K562 (cell line): ENCODE measurements around the gene POLR2H. TPM values are rescaled to one million over a fixed set of nuclear protein-coding genes. Genes with fewer than 3 reads are reported as not detected.

ENCODE experiments used
- ATAC-seq: fragments of 200-7000 bp; cut with Tn5 transposase; 3 replicates; pipeline ENCODE4 v1.9.1; 2020; ENCODE audit warnings: moderate library complexity
- BruUV-seq: library from RNA; stranded (reverse); fragments of 400-500 nt; replicated peaks from 2 replicates; lab custom pipeline; 2021; lab: Mats Ljungman, UMichigan
- CTCF ChIA-PET: fragments of 300-600 bp; formaldehyde crosslinking; extraction: SDS; loops from one replicate; lab custom pipeline; 2021; ENCODE audit warnings: low intra/inter-chr PET ratio; lab: Yijun Ruan, JAX
- POLR2A ChIA-PET: fragments of 300-600, 350-650 bp; sonication (Branson Sonifier 250); formaldehyde crosslinking; extraction: SDS; loops from one replicate; lab custom pipeline; 2021; ENCODE audit warnings: antibody characterized with exemption, inconsistent platforms; lab: Yijun Ruan, JAX
- DNase-seq, 4 experiments: peaks; one replicate each; pipeline versions ENCODE4 v3.0.0 to v3.0.0-alpha.2; 2011 to 2018; ENCODE audit warnings: low spot score in 3 of 4, mixed read lengths in 3 of 4; ENCODE audit errors: extremely low read depth in 1 of 4
- FAIRE-seq: peaks from 2 replicates; lab custom pipeline; 2011; peaks lifted over from hg19 to GRCh38; lab: Jason Lieb, UNC
- H2AFZ ChIP-seq: 2 replicates; pipeline ENCODE4 v1.6.0; 2011; ENCODE audit warnings: low read depth, low read length, control low read depth, inconsistent platforms
- H3K27ac ChIP-seq: fragments of 200-600 bp; 3 replicates; pipeline ENCODE4 v1.8.0; 2011; ENCODE audit warnings: low read depth, mild to moderate bottlenecking, control low read depth, inconsistent platforms, low read length, moderate library complexity, mixed read lengths; ENCODE audit errors: extremely low read depth
- H3K27me3 ChIP-seq, 2 experiments: fragments of 300-600 bp in 1 of 2; 2 replicates in 1 of 2; 3 replicates in 1 of 2; pipeline versions ENCODE4 v1.6.0 to v1.8.0; 2011; ENCODE audit warnings: inconsistent platforms in 2 of 2, low read length in 2 of 2, mild to moderate bottlenecking in 1 of 2, mixed read lengths in 1 of 2, moderate library complexity in 1 of 2; ENCODE audit not compliant: control insufficient read depth in 2 of 2, insufficient read depth in 2 of 2
- H3K36me3 ChIP-seq: fragments of 300-600 bp; 3 replicates; pipeline ENCODE4 v1.8.0; 2011; ENCODE audit warnings: mild to moderate bottlenecking, low read length, inconsistent platforms; ENCODE audit not compliant: control insufficient read depth, insufficient read depth
- H3K4me1 ChIP-seq, 2 experiments: fragments of 200-600 bp in 1 of 2; replicated peaks in 1 of 2; 2 replicates in 1 of 2; 3 replicates in 1 of 2; pipeline versions ENCODE4 v1.5.1 to v1.8.0; 2011; ENCODE audit warnings: inconsistent platforms in 2 of 2, low read length in 2 of 2, mild to moderate bottlenecking in 1 of 2, mixed read lengths in 1 of 2, moderate library complexity in 1 of 2; ENCODE audit not compliant: control insufficient read depth in 2 of 2, insufficient read depth in 2 of 2
- H3K4me2 ChIP-seq: 2 replicates; pipeline ENCODE4 v1.6.1; 2011; ENCODE audit warnings: low read length, control low read depth, inconsistent platforms, mixed read lengths; ENCODE audit not compliant: insufficient read depth
- H3K4me3 ChIP-seq: fragments of 200-600 bp; sonication (generic), shearing (Covaris generic); 2 replicates; pipeline ENCODE4 v1.5.1; 2016; ENCODE audit warnings: control low read depth, inconsistent platforms
- H3K79me2 ChIP-seq: fragments of 200-600 bp; 3 replicates; pipeline ENCODE4 v1.8.0; 2011; ENCODE audit warnings: low read length, inconsistent platforms; ENCODE audit not compliant: control insufficient read depth, insufficient read depth
- H3K9ac ChIP-seq, 2 experiments: 2 replicates each; pipeline versions ENCODE4 v1.6.0 to v1.6.1; 2011; ENCODE audit warnings: low read depth in 2 of 2, low read length in 2 of 2, control low read depth in 1 of 2, inconsistent platforms in 1 of 2, mild to moderate bottlenecking in 1 of 2, mixed read lengths in 1 of 2; ENCODE audit not compliant: insufficient read depth in 1 of 2
- H3K9me1 ChIP-seq: one replicate; pipeline ENCODE4 v1.6.0; 2011; ENCODE audit warnings: inconsistent platforms, mild to moderate bottlenecking, low read length, moderate library complexity; ENCODE audit not compliant: control insufficient read depth, insufficient read depth
- H3K9me3 ChIP-seq: replicated peaks from 2 replicates; pipeline ENCODE4 v1.5.1; 2011; ENCODE audit warnings: low read depth, low read length, inconsistent platforms; ENCODE audit not compliant: control insufficient read depth, insufficient read depth
- H4K20me1 ChIP-seq: replicated peaks from 2 replicates; pipeline ENCODE4 v1.6.1; 2011; ENCODE audit warnings: low read length, inconsistent platforms, mixed read lengths; ENCODE audit not compliant: control insufficient read depth, insufficient read depth
- KHSRP ChIP-seq: fragments of 450-650 bp; IDR thresholded peaks from 2 replicates; pipeline ENCODE4 v1.6.1; 2017
- RBM39 ChIP-seq: fragments of 200-400 bp; formaldehyde crosslinking; optimal IDR thresholded peaks from 2 replicates; pipeline ENCODE3; 2018; ENCODE audit warnings: low read depth, low read length
- ZSCAN29 ChIP-seq: fragments of 450-650 bp; IDR thresholded peaks from 2 replicates; pipeline ENCODE4 v1.6.1; 2017
- WGBS: fragments of 100-300 bp; shearing (Covaris generic); methylation state at CpG from one replicate; pipeline ENCODE4 v1.1.6; 2016; ENCODE audit warnings: low coverage, mixed read lengths; ENCODE audit not compliant: insufficient coverage; ENCODE audit errors: missing lambda C conversion rate; 5-methylcytosine and 5-hydroxymethylcytosine counted together
- in situ Hi-C: fragments of 300-500 bp; cut with MboI; formaldehyde crosslinking; loops from 4 replicates; pipeline ENCODE4 v1.15.0; 2018; ENCODE audit warnings: inconsistent platforms, mixed read lengths
- intact Hi-C: fragments of 100-400 bp; cut with micrococcal nuclease; formaldehyde crosslinking; loops from 2 replicates; pipeline ENCODE4 v1.14.2; 2022
- polyA plus RNA-seq, 8 experiments: library from polyadenylated mRNA; depleted of rRNA in 4 of 8; stranded (reverse) in 5 of 8; unstranded in 3 of 8; fragments of >200 nt; fragmentation: Nextera tagmentation in 2 of 8; fragmentation: Illumina TruSeq in 1 of 8; extraction: Ambion mirVana in 2 of 8; extraction: Trizol in 1 of 8; gene quantifications; 2 replicates each; pipeline versions ENCODE4 v1.2.1 to v1.2.3, GENCODE V29; 2011 to 2014; ENCODE audit warnings: inconsistent platforms in 1 of 8, missing spikeins in 1 of 8
- total RNA-seq, 7 experiments: library from RNA; depleted of rRNA in 6 of 7; stranded (reverse); fragments of >200 nt in 6 of 7; fragmentation: Illumina TruSeq in 2 of 7; extraction: Trizol in 2 of 7; gene quantifications; 2 replicates each; pipeline versions ENCODE4 v1.2.1 to v1.2.3, GENCODE V29; 2011 to 2021; ENCODE audit warnings: low replicate concordance in 1 of 7
- TF ChIP-seq, protein P1 (sequence below): fragments of 450-650 bp; IDR thresholded peaks from 2 replicates; pipeline ENCODE4 v1.6.1; 2017; ENCODE audit warnings: antibody characterized with exemption

The POLR2H gene
- total and polyA plus RNA-seq, 9 of the 15 experiments (the other 6 are each of a cell fraction or from before 2014, with no cell fraction given): 128 to 512 (median 220) TPM

DNA sequence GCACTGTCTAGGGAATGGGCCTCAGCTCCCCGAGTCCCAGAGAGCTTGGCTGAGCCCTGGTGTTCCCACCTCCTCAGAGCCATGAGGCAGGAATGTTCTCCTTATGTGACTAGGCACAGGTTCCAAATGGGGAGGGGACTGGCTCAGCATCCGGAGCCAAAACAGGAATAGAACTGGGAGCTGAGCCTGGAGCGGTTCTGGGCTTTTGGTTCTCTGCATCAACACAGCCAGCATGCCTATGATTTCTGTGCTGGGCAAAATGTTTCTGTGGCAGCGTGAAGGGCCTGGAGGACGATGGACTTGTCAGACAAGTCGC is 24.2 kb upstream of the POLR2H start, which contains the start of gene FAM131A:
Gene FAM131A, plus strand, starts transcription at position 202 of the 316 bp plus-strand sequence. Its CDS starts 31 bp downstream, at position 233.
- peak within 1 kb of the TSS; percentile 80 for H3K4me2 ChIP-seq
- H3K27me3 ChIP-seq: no peaks in the 10 kb centered on the region
- H2AFZ ChIP-seq: peak within 1 kb of the TSS; percentile 34; the same call in 1 of the 2 replicates
- H3K4me1 ChIP-seq: peaks cover 43 to 62% of the 10 kb centered on the region in 2 experiments
- H3K4me3 ChIP-seq: peak within 1 kb of the TSS; percentile 62
- 91% methylated on average over 6 of the region's 6 CpGs for WGBS
- intact Hi-C loops (no loop called here), in situ Hi-C loops (no loop called here)
- peak within 1 kb of the TSS; percentile 83; the same call in 2 of the 3 replicates for H3K27ac ChIP-seq
- H3K9me1 ChIP-seq: peaks cover 11% of the 10 kb centered on the region
- ChIA-PET CTCF (no interaction called here), POLR2A (interaction anchor here (0.6 to 1.9 kb wide), 5 partner anchors 8 to 129 kb away, joined by 3 to 8 read pairs (median 5); no protein-coding TSS in a partner anchor)
- no peaks in the 10 kb centered on the region for H3K9me3 ChIP-seq
- H3K9ac ChIP-seq: peak within 1 kb of the TSS; percentile 70 to 98
- TF ChIP-seq KHSRP (no peak), RBM39 (no peak), ZSCAN29 (no peak)
- TF ChIP-seq, protein P1, sequence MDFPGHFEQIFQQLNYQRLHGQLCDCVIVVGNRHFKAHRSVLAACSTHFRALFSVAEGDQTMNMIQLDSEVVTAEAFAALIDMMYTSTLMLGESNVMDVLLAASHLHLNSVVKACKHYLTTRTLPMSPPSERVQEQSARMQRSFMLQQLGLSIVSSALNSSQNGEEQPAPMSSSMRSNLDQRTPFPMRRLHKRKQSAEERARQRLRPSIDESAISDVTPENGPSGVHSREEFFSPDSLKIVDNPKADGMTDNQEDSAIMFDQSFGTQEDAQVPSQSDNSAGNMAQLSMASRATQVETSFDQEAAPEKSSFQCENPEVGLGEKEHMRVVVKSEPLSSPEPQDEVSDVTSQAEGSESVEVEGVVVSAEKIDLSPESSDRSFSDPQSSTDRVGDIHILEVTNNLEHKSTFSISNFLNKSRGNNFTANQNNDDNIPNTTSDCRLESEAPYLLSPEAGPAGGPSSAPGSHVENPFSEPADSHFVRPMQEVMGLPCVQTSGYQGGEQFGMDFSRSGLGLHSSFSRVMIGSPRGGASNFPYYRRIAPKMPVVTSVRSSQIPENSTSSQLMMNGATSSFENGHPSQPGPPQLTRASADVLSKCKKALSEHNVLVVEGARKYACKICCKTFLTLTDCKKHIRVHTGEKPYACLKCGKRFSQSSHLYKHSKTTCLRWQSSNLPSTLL: no peak
- peaks cover 37% of the 10 kb centered on the region for H3K36me3 ChIP-seq
- no TSS peak for BruUV-seq
- no peak for DNase-seq
- peaks cover 24% of the 10 kb centered on the region for H4K20me1 ChIP-seq
- FAIRE-seq: no peak
- H3K79me2 ChIP-seq: peaks cover 16% of the 10 kb centered on the region
- ATAC-seq: no peak
